ENCODE data around the gene CCT4.
"Not testable (repeated sequence)": the region's sequence is repeated elsewhere in the genome, so short reads cannot be mapped to it uniquely, and the experiment has no call there.

Gene CCT4, protein sequence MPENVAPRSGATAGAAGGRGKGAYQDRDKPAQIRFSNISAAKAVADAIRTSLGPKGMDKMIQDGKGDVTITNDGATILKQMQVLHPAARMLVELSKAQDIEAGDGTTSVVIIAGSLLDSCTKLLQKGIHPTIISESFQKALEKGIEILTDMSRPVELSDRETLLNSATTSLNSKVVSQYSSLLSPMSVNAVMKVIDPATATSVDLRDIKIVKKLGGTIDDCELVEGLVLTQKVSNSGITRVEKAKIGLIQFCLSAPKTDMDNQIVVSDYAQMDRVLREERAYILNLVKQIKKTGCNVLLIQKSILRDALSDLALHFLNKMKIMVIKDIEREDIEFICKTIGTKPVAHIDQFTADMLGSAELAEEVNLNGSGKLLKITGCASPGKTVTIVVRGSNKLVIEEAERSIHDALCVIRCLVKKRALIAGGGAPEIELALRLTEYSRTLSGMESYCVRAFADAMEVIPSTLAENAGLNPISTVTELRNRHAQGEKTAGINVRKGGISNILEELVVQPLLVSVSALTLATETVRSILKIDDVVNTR

DNA sequence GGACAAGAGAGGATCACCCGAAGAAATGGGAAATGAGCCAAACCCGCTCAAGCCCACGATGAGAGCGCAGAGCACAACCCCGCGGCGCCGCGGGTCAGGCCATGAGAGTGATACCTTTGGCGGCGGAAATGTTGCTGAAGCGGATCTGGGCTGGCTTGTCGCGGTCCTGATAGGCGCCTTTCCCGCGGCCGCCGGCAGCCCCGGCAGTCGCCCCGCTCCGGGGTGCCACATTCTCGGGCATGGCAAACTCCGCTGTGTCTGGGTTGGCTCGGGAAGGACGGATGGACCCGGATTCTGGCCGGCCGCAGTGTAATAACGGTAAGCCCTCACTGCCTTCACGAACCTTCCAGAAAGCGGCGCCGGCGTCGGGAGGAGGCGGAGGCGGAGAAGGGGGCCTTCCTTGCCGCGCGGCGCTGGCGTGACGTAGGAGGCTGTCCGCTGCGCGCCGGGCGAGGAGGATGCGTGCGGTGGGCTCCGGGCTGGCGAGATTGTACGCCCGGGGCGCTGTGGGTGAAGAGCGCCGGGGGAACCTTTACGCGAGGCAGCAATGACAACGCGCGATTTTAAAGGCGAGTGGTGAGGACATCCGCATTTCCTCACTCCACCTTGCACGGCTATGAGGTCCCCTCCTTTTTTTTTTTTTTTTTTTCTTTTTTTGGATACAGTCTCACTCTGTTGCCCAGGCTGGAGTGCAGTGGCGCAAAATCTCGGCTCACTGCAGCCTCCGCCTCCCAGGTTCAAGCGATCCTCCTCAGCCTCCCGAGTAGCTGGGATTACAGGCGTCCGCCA is at the start of gene CCT4:
TSS of gene CCT4 (minus strand) at position 390 of the 789 bp plus-strand sequence. CDS start at position 241, 149 bp downstream.
- peak; percentile 77 to 91 (median 82) for DNase-seq (ENCODE audit: low read depth in 3 of 3)

DNA sequence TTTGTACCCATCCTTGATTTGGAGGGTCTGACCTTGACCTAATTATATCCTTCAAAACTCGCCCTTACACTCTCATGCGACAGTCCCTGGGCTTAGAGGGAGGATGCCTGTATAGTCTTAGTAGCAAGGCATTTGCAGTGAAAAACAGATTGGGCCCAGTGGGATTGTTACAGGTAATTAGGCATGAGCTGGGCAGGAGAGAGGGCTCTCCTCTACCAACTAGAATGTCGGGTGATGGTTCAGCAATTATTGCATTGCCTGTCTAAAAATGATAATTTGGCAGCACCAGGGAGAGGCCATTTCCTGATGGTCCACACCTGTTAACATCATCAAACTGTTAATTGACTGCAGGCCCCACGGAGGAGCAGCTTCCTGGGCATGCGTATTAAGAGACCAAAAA is 49.4 kb upstream of the CCT4 start:
- DNase-seq (ENCODE audit: low read depth in 3 of 3): no peak

DNA sequence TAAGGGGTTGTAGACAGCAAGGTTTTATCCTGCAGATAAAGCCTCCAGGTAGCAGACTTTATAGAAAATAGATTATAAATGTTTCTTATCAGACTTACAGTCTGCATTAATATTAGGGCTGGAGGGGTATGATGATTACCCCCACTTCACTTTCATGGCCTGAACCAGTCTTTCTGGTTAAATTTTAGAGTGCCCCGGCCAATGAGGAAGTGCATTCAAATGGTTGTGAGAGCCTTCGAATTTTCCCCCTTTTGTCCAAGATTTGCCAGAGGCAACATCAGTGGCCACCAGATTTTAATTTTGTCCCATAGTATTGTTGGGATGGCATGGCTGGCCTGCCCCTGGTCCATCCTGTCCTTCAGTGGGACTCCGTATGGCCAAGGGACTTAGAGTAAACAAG is 48.6 kb upstream of the CCT4 start:
- DNase-seq (ENCODE audit: low read depth in 3 of 3): no peak

DNA sequence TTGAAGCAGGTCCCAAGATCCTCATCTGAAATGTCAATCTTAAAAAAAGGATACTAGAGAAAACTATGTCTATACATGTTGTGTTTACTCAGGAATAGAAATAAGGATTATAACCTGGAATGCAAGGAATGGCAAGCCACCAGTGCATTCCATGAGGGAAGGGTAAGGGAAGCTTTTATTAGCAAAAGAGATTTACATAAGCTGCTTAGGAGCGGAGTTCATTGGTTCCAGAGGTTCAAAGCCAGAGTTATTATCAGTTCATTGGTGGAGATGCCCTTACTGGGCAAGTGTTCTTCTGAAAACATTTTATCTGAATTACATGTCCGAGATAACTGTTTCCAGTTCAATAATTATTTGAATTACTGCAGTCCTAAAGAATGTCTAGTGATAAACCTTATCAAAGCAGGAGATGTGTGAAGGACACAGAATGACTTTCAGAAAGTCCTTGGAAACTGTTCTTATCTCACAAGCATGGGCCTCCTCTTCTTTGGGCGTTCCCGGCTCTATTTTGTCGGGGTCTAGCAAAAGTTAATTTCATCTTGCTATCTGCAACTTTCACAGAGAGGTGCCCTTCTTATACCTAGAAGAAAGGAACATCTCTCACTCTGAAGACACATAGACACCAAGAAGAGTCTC is 40.5 kb upstream of the CCT4 start:
- DNase-seq (ENCODE audit: low read depth in 3 of 3): no peak

DNA sequence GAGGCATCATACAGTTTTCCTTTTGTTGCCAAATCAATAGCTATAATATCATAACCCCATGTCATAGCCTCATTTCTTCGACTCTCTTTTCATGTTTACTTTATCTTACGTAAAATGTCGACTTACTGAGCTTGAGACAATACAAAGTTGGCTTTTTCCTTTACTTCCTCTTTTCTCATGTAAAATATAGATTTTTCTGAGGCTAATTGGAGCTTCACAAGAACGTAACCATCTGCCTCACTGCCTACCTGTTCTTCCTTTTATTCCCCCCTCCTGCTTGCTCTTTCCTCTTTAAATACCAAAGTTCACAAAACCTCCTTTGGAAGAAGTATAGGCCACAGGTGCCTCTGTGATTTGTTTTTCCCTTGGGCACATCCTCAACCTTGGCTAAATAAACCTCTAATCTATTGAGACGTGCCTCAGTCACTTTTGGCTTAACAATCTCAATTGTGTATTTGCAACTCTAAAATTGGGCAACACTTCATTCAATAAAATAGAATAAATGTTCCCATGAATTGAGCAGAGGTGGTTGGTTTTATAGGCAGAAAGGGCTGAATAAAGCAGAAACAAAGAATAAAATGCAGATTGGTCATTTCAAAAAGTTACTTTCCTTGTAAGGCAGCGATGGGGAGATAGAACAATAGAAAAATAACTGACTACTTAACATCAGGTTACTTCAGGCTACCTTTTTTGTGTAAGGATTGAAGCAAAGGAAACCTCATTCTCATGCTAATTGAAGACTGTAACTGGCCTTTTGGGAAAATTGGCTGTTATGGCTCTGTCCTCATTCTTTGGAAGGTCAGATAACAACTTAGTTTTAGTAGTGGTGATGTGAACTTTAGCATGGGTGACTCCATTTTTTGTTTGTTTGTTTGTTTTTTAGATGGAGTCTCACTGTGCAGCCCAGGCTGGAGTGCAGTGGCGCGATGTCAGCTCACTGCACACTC is 38.3 kb upstream of the CCT4 start:
- DNase-seq (ENCODE audit: low read depth in 3 of 3): no peak

DNA sequence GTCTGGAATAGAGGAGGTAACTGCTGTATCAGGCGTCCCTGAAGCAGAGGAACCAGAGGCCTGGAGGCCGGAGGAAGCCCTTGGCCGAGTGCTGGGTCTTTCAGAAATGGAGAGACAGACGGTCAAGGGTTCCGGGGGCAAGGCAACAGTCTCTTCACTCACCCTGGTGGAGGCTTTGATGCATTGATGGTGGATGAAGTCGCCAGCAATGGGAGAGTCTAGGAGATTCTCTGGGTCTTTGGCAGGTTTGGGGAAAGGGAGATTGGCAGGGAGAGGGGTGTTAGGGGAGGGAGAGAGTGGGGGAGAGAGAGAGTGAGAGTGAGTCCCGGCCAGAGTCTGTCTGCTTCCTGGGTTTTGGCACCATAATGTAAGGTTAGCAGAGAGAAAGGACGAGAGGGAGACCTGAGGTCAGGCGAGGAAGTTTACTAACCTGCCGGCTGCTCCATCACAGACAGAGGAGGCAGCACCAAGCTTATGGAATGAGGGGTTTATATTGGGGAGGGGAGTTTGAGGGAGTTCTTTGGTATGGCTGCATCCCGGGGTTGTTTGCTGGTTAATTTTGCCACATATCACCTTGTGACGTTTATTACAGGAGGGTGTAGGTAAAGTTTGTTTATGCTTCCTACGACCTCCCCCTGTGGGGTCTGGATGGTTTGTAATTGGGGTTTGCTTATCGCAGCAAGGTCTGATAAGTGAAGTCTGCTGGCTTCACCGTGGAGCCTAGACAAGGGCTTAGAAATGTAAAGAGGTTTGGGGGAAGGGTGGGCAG is 36.6 kb upstream of the CCT4 start:
- no peak for DNase-seq (ENCODE audit: low read depth in 3 of 3)

DNA sequence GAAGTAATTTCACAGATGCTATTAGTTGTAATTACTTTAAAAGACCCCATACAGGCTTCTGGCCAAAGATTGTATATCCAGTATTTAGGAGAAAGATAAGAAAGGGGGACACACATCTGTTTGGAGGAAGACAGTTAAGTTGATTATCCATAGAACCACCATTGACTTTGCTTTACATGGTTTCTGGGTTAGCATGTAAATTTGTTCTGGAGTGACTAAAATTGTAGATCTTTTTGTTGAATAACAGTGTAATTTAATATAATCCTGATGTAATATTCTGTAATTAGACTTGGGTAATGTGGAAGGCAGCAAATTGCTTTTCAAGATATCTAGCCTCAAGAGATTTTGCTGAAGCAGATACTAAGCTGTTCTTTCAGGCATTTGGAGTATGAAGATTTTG is 34.3 kb upstream of the CCT4 start:
- DNase-seq (ENCODE audit: low read depth in 3 of 3): no peak

DNA sequence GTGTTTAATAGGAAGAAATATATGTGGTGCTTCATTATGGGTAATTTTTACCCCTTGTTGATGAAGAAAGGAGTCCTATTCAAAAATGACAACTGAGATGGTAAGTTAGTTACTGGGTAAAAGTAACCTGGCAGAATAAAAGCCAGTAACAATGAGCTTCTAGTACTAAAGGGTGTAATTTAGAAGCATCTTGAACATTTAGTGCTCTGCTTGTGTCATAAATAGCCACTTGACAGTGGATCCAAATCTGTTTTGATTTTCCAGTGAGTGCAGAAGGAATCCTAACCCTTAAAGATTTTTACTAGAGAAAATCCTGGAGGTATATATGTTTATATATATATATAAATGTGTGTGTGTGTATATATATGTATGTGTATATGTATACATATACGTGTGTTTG is 32.1 kb upstream of the CCT4 start:
- no peak for DNase-seq (ENCODE audit: low read depth in 3 of 3)

DNA sequence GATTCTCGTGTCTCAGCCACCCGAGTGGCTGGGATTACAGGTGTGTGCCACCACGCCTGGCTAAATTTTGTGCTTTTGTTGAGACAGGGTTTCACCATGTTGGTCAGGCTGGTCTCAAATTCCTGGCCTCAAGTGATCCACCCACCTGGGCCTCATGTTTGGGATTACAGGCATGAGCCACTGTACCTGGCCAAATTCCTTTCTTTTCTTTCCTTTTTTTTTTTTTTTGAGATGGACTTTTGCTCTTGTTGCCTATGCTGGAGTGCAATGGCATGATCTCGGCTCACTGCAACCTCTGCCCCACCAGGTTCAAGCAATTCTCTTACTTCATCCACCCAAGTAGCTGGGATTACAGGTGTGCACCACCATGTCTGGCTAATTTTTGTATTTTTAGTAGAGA is 26.3 kb upstream of the CCT4 start:
- DNase-seq (ENCODE audit: low read depth in 3 of 3): not testable (repeated sequence)

DNA sequence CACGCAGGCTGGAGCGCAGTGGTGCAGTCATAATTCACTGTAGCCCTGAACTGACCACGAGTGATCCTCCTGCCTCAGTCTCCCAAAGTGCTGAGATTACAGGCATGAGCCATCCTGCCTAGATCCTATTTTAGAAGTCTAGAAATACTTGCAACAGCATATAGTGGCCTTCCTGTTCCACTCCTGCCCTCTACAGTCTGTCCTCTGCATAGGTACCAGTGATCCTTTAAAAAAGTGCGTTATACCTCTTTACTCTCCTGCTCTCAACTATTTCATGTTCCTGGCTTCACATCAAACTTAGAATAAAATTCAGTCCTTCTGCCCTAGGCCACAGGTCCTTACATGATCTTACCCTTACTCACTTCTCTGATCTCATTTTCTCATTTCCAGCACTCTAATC is 23.1 kb upstream of the CCT4 start:
- no peak for DNase-seq (ENCODE audit: low read depth in 3 of 3)

DNA sequence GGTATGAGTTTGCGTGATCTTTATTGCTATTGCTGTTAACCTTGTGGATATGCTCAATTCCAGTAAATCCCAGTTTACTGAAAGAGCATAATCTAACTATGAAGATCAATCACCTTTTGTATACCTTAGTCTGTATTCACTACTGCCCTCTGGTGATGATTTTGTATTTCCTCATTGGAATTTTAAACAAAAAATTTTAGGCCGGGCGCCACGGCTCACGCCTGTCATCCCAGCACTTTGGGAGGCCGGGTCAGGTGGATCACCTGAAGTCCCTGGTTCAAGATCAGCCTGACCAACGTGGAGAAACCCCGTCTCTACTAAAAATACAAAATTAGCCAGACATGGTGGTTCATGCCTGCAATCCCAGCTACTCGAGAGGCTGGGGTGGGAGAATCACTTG is 22.1 kb upstream of the CCT4 start:
- no peak for DNase-seq (ENCODE audit: low read depth in 3 of 3)

DNA sequence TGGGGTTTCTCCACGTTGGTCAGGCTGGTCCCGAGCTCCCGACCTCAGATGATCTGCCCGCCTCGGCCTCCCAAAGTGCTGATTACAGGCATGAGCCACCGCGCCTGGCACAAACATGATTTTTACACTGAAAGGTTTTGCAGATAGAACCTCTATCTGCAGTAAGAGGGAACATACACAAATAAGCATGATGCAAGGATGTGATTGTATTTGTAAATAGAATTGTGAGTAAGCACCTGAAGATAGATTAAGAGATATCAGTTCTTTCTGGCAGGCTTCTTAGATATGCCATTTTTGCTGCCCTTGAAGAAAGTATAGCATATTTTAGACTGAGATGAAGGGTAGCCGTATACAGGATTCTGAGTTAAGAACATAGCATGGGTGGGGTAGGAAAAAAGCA is 20.7 kb upstream of the CCT4 start:
- no peak for DNase-seq (ENCODE audit: low read depth in 3 of 3)

DNA sequence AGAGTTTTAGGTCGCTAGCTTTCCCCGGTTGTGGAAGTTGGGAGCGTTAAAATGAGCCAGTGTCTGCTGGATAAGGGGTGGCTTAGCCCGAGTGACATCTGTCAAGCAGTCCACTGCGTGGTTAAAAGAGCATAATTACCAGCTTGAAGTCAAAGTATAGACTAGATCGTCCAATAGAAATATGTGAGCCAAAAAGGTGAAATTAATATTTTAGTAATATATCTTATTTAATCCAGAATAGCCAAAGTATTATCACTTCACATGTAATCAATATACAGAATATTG is 17.7 kb upstream of the CCT4 start:
- no peak for DNase-seq (ENCODE audit: low read depth in 3 of 3)

DNA sequence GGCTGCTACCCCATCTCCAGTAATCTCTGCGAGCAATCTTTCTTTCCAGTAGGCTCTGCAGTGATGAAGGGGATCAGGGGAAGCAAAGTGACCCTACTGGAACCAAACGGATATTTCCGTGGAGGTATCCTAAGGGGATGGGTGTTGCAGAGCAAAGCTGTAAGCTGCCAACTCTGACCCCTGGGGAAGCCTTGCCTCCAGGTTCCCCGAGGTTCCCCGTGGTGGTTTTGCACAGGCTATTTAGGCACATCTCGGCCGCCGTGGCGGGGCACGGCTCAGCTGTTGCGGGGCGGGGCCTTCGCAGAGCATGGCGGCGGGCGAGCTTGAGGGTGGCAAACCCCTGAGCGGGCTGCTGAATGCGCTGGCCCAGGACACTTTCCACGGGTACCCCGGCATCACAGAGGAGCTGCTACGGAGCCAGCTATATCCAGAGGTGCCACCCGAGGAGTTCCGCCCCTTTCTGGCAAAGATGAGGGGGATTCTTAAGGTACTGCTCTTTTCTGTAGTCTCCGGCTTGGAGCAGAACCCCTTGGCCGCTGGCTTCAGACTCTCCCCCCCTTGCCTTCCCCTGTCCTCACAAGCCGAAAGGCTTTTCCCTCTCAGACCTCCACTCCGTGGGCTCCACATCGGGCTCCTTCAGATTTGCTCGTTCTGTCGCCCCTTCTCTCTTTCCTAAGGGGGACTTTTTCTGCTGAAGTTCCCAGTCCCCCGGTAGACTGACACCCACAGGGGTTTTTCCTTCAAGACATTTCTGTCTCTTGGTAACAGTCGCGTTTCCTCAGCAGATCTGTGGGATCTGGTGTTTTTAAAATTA is 17.1 kb upstream of the CCT4 start, which contains the start of gene COMMD1:
TSS of gene COMMD1 (plus strand) at position 303 of the 814 bp plus-strand sequence. CDS start at position 308, 5 bp downstream.
- DNase-seq (ENCODE audit: low read depth in 3 of 3): peak; percentile 58 to 70 (median 68)

DNA sequence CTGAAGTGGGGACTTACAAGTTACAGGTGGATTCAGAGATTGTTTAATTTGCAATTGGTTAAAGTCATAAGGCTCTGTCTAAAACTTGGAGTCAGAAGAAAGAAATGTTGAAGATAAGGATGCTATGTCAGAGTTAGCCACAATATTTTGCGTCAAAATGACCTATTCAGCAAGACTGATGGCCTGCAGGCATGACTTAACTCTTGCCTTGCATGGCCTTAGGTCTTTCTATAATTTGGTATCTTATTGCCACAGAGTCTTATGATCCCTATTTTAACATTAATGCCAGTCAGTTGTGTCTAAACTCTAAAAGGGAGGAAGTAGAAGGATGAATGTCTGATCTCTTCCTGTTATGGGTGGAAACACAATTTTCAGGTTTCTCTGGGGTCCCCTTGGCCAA is 11.8 kb upstream of the CCT4 start:
- no peak for DNase-seq (ENCODE audit: low read depth in 3 of 3)

DNA sequence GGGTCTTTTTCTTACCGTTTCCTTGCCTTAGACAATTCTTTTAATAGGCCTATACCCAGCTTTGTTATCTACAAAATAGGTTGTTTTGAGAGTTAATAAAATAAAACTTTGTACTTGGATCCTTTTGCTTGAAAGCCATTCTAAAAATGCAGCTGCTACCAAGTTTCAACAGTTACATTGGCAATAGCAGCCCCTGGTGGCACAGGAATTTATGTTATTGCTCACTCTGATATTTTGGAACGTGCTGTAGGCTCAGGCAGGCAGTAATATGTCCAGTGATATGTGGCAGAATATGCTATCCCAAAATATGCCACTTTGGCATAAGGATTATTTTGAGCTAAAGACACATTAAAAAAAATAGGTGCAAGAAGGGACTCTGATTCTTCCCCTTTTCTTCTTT is 10.4 kb upstream of the CCT4 start:
- DNase-seq (ENCODE audit: low read depth in 3 of 3): no peak

DNA sequence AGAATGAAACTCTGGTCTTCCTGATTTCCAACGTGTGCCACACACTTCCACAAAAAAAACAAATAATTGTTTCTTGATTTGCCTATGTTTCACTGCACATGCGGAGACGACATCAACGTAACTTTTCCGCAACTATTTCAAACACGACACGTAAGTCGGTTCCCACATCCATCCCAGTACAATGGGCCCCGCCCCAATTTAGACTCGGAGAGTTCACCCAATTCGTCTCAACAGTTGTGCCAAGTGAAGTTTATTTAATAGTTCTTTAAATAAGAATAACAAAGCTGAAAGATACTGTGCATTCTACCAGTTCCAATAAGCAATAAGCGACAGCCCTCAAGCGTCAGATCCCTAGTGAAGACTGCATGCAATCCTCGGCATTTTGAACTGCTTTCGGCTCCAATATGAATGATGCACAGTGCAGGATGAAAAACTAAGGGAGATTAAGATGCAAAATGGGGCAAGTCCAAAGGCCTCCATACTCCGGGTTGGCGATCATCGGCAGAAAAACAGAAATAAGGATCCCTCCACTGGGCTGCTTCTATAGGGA is 664 bp downstream of the CCT4 start:
- no peak for DNase-seq (ENCODE audit: low read depth in 3 of 3)

DNA sequence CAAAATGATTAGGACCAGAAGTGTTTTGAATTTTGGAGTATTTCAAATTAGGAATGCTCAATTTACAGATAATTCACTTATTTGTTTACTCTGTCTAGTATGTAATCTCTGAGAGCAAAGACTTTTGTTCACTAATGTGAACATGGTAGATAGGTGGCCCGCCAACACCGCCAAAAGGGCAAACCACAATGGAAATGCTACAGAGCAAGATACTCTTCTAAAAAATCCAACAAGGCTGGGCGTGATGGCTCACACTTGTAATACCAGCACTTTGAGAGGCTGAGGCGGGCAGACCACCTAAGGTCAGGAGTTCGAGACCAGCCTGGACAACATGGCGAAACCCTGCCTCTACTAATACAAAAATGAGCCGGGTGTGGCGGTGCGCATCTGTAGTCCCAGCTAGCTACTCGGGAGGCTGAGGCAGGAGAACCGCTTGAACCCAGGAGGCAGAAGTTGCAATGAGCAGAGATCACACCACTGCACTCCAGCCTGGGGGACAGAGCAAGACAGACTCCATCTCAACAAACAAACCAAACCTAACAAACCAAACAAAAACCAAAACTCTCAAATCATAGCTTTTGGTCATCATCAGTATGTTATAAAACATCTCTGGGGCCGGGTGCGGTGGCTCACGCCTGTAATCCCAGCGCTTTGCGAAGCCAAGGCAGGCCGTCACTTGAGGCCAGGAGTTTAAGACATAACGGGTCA is 2.4 kb downstream of the CCT4 start:
- DNase-seq (ENCODE audit: low read depth in 3 of 3): no peak

DNA sequence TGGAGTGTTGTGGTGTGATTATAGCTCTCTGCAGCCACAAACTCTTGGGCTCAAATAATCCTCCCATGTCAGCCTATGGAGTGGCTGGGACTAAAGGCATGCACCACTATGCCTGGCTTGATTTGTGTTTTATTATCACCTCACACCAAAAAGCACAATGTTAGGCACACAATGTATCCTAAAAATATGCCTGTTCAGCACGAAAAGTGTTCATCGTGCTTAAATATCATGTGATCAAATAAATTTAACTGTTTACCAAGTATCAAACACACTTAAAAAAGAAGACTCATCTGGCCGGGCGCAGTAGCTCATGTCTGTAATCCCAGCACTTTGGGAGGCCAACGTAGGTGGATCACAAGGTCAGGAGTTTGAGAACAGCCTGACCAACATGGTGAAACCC is 5.6 kb downstream of the CCT4 start:
- DNase-seq (ENCODE audit: low read depth in 3 of 3): no peak
